Tibial nerve (tissue), 4 donors: ENCODE measurements around the gene SULT1C3. TPM values are rescaled to one million over a fixed set of nuclear protein-coding genes. Genes with fewer than 3 reads are reported as not detected.

Experiments
- DNase-seq, 2 donors: peaks; one replicate each; pipeline ENCODE4 v3.0.0-alpha.2; 2019; ENCODE audit warnings: low spot score in 2 of 2
- H3K27ac ChIP-seq, 4 donors: fragments of 200-600 bp; sonication (generic) in 3 of 4; one replicate each; pipeline ENCODE4 v1.5.1; 2017 to 2019; ENCODE audit warnings: mild to moderate bottlenecking in 1 of 4
- H3K27me3 ChIP-seq, 2 donors: fragments of 200-600 bp; sonication (generic) in 1 of 2; one replicate each; pipeline versions ENCODE4 v1.5.1 to v1.6.0; 2017 to 2019
- H3K36me3 ChIP-seq, 3 donors: fragments of 200-600 bp; sonication (generic); one replicate each; pipeline ENCODE4 v1.5.1; 2018 to 2019
- H3K4me1 ChIP-seq, 4 donors: fragments of 200-600 bp; sonication (generic) in 3 of 4; one replicate each; pipeline ENCODE4 v1.5.1; 2017 to 2019
- H3K4me3 ChIP-seq, 4 donors: fragments of 200-600 bp; sonication (generic) in 3 of 4; one replicate each; pipeline ENCODE4 v1.5.1; 2017 to 2019; ENCODE audit warnings: mild to moderate bottlenecking in 1 of 4, moderate library complexity in 1 of 4
- H3K9me3 ChIP-seq, 4 donors: fragments of 200-600 bp; sonication (generic) in 3 of 4; one replicate each; pipeline ENCODE4 v1.5.1; 2017 to 2019
- CTCF ChIP-seq, 5 experiments: fragments of 200-600 bp in 3 of 5; fragments of 450-650 bp in 2 of 5; sonication (generic) in 3 of 5; IDR thresholded peaks; one replicate each; pipeline ENCODE4 v1.5.1; 2016 to 2019; ENCODE audit warnings: antibody characterized with exemption in 5 of 5, mild to moderate bottlenecking in 3 of 5, moderate library complexity in 2 of 5
- EP300 ChIP-seq, 2 donors: sonication (generic); formaldehyde crosslinking; IDR thresholded peaks; one replicate each; pipeline ENCODE4 v1.6.1; 2017; ENCODE audit warnings: antibody characterized with exemption in 2 of 2, mild to moderate bottlenecking in 1 of 2
- POLR2A ChIP-seq, 2 donors: fragments of 450-650 bp; IDR thresholded peaks; one replicate each; pipeline ENCODE4 v1.6.1; 2017; ENCODE audit warnings: antibody characterized with exemption in 2 of 2, mild to moderate bottlenecking in 2 of 2, moderate library complexity in 2 of 2
- WGBS, 2 donors: methylation state at CpG; one replicate each; pipeline ENCODE4 v1.1.5; 2018; 5-methylcytosine and 5-hydroxymethylcytosine counted together
- total RNA-seq, 4 donors: library from RNA; depleted of rRNA; stranded (reverse); fragments of >200 nt; gene quantifications; one replicate each; pipeline ENCODE4 v1.1.0, GENCODE V29; 2016

Gene SULT1C3
- total RNA-seq, 4 donors from 2014 or later = not detected

GRCh38 chr2:108270346-108270745, 30.6 kb downstream of the SULT1C3 start:
- no peak for DNase-seq
- TF ChIP-seq CTCF (IDR thresholded peaks at IDR 0.05) (no peak), POLR2A (IDR thresholded peaks at IDR 0.05) (no peak), EP300 (IDR thresholded peaks at IDR 0.05) (no peak)
- H3K27ac ChIP-seq = no peak overlapping the region
- peaks cover 0 to 21% (median 5%) of the 10 kb centered on the region in 4 donors for H3K4me1 ChIP-seq
- H3K9me3 ChIP-seq = no peaks in the 10 kb centered on the region
- H3K4me3 ChIP-seq = no peak overlapping the region
- H3K27me3 ChIP-seq = no peaks in the 10 kb centered on the region
- H3K36me3 ChIP-seq = no peaks in the 10 kb centered on the region
- WGBS, 2 donors = 85 to 91% methylated on average over 3 of the region's 3 CpGs

- peaks cover 0 to 21% (median 5%) of the 10 kb centered on the region in 4 donors for H3K4me1 ChIP-seq
- whole genome bisulfite sequencing, 2 donors = 66 to 74% methylated on average over 5 of the region's 5 CpGs
- no peak overlapping the region for H3K4me3 ChIP-seq
- DNase-seq = no peak
- TF ChIP-seq POLR2A (IDR thresholded peaks at IDR 0.05) (no peak), CTCF (IDR thresholded peaks at IDR 0.05) (no peak), EP300 (IDR thresholded peaks at IDR 0.05) (no peak)
- no peaks in the 10 kb centered on the region for H3K27me3 ChIP-seq
- H3K27ac ChIP-seq = peak overlapping the region in 2 of 4 donors; percentile 71 to 76
- H3K36me3 ChIP-seq = no peaks in the 10 kb centered on the region
- H3K9me3 ChIP-seq = no peaks in the 10 kb centered on the region
These were observed 31.2 kb downstream of the SULT1C3 start for GRCh38 chr2:108270768-108271506.

- Histone ChIP-seq H3K36me3 (no peaks in the 10 kb centered on the region), H3K4me3 (peak overlapping the region in 3 of 4 donors; percentile 10 to 30 (median 27)), H3K27me3 (no peaks in the 10 kb centered on the region), H3K9me3 (no peaks in the 10 kb centered on the region), H3K4me1 (peaks cover 0 to 16% (median 5%) of the 10 kb centered on the region in 4 donors), H3K27ac (peak overlapping the region in 3 of 4 donors; percentile 71 to 76 (median 74))
- 42 to 64% methylated on average over 7 of the region's 7 CpGs for WGBS, 2 donors
- peak; percentile 45 to 68 for DNase-seq
- TF ChIP-seq EP300 (IDR thresholded peaks at IDR 0.05) (peak; percentile 40 to 58), POLR2A (IDR thresholded peaks at IDR 0.05) (no peak), CTCF (IDR thresholded peaks at IDR 0.05) (no peak)
These were observed 32.0 kb downstream of the SULT1C3 start for GRCh38 chr2:108271691-108272253.

- H3K27me3 ChIP-seq = no peaks in the 10 kb centered on the region
- TF ChIP-seq POLR2A (IDR thresholded peaks at IDR 0.05) (no peak), EP300 (IDR thresholded peaks at IDR 0.05) (no peak), CTCF (IDR thresholded peaks at IDR 0.05) (no peak)
- 64 to 69% methylated on average over 2 of the region's 2 CpGs for WGBS, 2 donors
- H3K27ac ChIP-seq = no peak overlapping the region
- no peaks in the 10 kb centered on the region for H3K9me3 ChIP-seq
- no peak for DNase-seq
- no peaks in the 10 kb centered on the region for H3K36me3 ChIP-seq
- no peaks in the 10 kb centered on the region for H3K4me1 ChIP-seq
- no peak overlapping the region for H3K4me3 ChIP-seq
These were observed 38.9 kb downstream of the SULT1C3 start for GRCh38 chr2:108278631-108279030.

GRCh38 chr2:108279468-108279867, 39.7 kb downstream of the SULT1C3 start:
- no peaks in the 10 kb centered on the region for H3K9me3 ChIP-seq
- no peaks in the 10 kb centered on the region for H3K36me3 ChIP-seq
- TF ChIP-seq POLR2A (IDR thresholded peaks at IDR 0.05) = no peak
- no peak for TF ChIP-seq CTCF (IDR thresholded peaks at IDR 0.05)
- TF ChIP-seq EP300 (IDR thresholded peaks at IDR 0.05) = no peak
- DNase-seq = no peak
- no peak overlapping the region for H3K27ac ChIP-seq
- H3K4me1 ChIP-seq = no peaks in the 10 kb centered on the region
- no peaks in the 10 kb centered on the region for H3K27me3 ChIP-seq
- 84 to 89% methylated on average over 5 of the region's 5 CpGs for WGBS, 2 donors
- H3K4me3 ChIP-seq = no peak overlapping the region
